Neural cell (in vitro differentiated cells): Measurements from ENCODE around the gene RADIL.

Experiments used
- EZH2 ChIP-seq: fragments of 200-600, 300-800 bp; shearing (Covaris generic), sonication (generic); IDR thresholded peaks from 2 replicates; pipeline ENCODE4 v1.6.1; 2014; ENCODE audit warnings: antibody characterized with exemption, low read length, borderline replicate concordance, mild to moderate bottlenecking; ENCODE audit not compliant: insufficient read depth, poor library complexity, severe bottlenecking
- POLR2AphosphoS5 ChIP-seq: IDR thresholded peaks from 2 replicates; pipeline ENCODE4 v1.6.1; 2012
- SMC3 ChIP-seq: fragments of 450-650 bp; conservative IDR thresholded peaks from 2 replicates; pipeline ENCODE4 v1.6.1; 2014; ENCODE audit warnings: antibody characterized with exemption, mild to moderate bottlenecking, moderate library complexity; ENCODE audit not compliant: poor library complexity
- TF ChIP-seq, protein P1 (sequence below): fragments of 450-650 bp; IDR thresholded peaks from 2 replicates; pipeline ENCODE4 v1.5.1; 2014; ENCODE audit warnings: antibody characterized with exemption, mild to moderate bottlenecking, moderate library complexity; ENCODE audit not compliant: poor library complexity, severe bottlenecking

DNA sequence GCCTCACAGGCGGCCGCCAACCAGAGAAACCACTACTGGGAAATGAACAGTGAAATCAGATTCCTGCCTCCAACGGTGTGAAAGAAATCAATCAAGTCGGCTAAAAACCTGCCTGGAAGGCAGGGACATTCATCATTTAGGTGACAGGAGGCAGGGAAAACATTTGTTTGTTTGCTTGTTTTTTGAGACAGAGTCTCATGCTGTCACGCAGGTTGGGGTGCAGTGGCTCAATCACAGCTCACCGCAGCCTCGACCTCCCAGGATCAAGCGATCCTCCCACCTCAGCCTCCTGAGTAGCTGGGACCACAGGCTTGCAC, 77.6 kb downstream of the RADIL start:
- TF ChIP-seq POLR2AphosphoS5 (no peak), EZH2 (no peak), SMC3 (no peak)
- TF ChIP-seq, protein P1, sequence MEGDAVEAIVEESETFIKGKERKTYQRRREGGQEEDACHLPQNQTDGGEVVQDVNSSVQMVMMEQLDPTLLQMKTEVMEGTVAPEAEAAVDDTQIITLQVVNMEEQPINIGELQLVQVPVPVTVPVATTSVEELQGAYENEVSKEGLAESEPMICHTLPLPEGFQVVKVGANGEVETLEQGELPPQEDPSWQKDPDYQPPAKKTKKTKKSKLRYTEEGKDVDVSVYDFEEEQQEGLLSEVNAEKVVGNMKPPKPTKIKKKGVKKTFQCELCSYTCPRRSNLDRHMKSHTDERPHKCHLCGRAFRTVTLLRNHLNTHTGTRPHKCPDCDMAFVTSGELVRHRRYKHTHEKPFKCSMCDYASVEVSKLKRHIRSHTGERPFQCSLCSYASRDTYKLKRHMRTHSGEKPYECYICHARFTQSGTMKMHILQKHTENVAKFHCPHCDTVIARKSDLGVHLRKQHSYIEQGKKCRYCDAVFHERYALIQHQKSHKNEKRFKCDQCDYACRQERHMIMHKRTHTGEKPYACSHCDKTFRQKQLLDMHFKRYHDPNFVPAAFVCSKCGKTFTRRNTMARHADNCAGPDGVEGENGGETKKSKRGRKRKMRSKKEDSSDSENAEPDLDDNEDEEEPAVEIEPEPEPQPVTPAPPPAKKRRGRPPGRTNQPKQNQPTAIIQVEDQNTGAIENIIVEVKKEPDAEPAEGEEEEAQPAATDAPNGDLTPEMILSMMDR = no peak
